GM12892 (cell line): ENCODE measurements around the gene CYP3A5.

Experiments
- POLR2A ChIP-seq: IDR thresholded peaks from 2 replicates; pipeline ENCODE4 v1.6.1; 2011; ENCODE audit warnings: low read depth, low read length, control low read depth
- TAF1 ChIP-seq: IDR thresholded peaks from 2 replicates; pipeline ENCODE4 v1.6.1; 2011; ENCODE audit warnings: low read depth, mild to moderate bottlenecking, control low read depth, low read length, borderline replicate concordance

DNA sequence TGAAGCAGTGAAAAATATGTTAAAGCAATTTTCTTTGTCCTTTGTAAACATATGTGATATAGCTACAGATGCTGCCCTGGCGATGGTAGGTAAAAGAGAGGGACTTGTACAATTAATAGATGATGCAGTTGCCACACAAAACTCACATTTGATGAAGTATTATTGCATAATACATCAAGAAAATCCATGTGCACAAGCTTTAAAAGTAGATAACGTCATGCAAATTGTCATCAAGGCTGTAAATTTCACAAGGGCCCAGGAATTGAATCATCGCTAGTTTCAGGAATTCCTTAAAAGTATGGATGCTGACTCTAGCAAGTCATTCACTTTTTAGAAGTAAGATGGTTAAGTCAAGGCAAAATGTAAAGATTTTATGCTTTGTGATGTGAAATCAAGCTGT lies 10.0 kb downstream of the CYP3A5 start:
- TF ChIP-seq POLR2A (no peak), TAF1 (no peak)
